Mesenteric fat pad (tissue), 1 donor: ENCODE results near the gene MS4A7. TPM values are rescaled to one million over a fixed set of nuclear protein-coding genes. Genes with fewer than 3 reads are reported as not detected.

Experiments used
- DNase-seq: peaks from one replicate; pipeline ENCODE4 v3.0.0-alpha.2; 2020; ENCODE audit warnings: low spot score
- total RNA-seq: library from RNA; stranded (reverse); fragmentation: NEBNext Ultra II Directional; extraction: Animal tissue kit (Norgen Biotek cat#: 25700); gene quantifications from one replicate; pipeline ENCODE4 v1.2.1, GENCODE V29; 2021
- donor health status: DM: yes; HTN: yes; CAD: no.

The MS4A7 gene
- total RNA-seq, 1 donor from 2014 or later, result 188 TPM

- no peak for DNase-seq
Measured at GRCh38 chr11:60370252-60370810, 8.0 kb upstream of the MS4A7 start.

GRCh38 chr11:60370811-60371298 is 7.5 kb upstream of the MS4A7 start:
- no peak for DNase-seq

- DNase-seq, result no peak
Measured at GRCh38 chr11:60371386-60371785, 6.9 kb upstream of the MS4A7 start.

- no peak for DNase-seq
Measured at GRCh38 chr11:60371854-60372253, 6.5 kb upstream of the MS4A7 start.

GRCh38 chr11:60372767-60373166 is 5.6 kb upstream of the MS4A7 start:
- DNase-seq, result no peak

- no peak for DNase-seq
Measured at GRCh38 chr11:60375316-60375715, 3.0 kb upstream of the MS4A7 start.

GRCh38 chr11:60376601-60377000 is 1.7 kb upstream of the MS4A7 start:
- DNase-seq, result no peak

- no peak for DNase-seq
Measured at GRCh38 chr11:60377401-60378136, 763 bp upstream of the MS4A7 start.

- DNase-seq, result no peak
Measured at GRCh38 chr11:60389279-60389910, 11.1 kb downstream of the MS4A7 start.

- no peak for DNase-seq
Measured at GRCh38 chr11:60390419-60390818, 12.1 kb downstream of the MS4A7 start.

GRCh38 chr11:60392361-60392760 is 14.0 kb downstream of the MS4A7 start:
- DNase-seq, result no peak

GRCh38 chr11:60393016-60393415 is 14.7 kb downstream of the MS4A7 start:
- no peak for DNase-seq

GRCh38 chr11:60394666-60395380 is 16.5 kb downstream of the MS4A7 start:
- DNase-seq, result no peak

- no peak for DNase-seq
Measured at GRCh38 chr11:60396382-60396781, 18.1 kb downstream of the MS4A7 start, which contains the start of gene MS4A14. Gene MS4A14 (plus strand): TSS chr11:60396459. CDS start chr11:60396579, 120 bp downstream.

GRCh38 chr11:60396799-60397198 is 18.5 kb downstream of the MS4A7 start:
- DNase-seq, result no peak

GRCh38 chr11:60420015-60420414 is 41.7 kb downstream of the MS4A7 start:
- DNase-seq, result no peak

GRCh38 chr11:60422609-60423008 is 44.3 kb downstream of the MS4A7 start:
- no peak for DNase-seq

GRCh38 chr11:60428517-60428916 is 50.2 kb downstream of the MS4A7 start:
- DNase-seq, result no peak

- no peak for DNase-seq
Measured at GRCh38 chr11:60429272-60429671, 50.9 kb downstream of the MS4A7 start, which contains the start of gene MS4A5. Gene MS4A5 (plus strand): TSS chr11:60429572. CDS start chr11:60429675, 103 bp downstream.

- DNase-seq, result no peak
Measured at GRCh38 chr11:60431251-60431650, 52.9 kb downstream of the MS4A7 start.

GRCh38 chr11:60433401-60433800 is 55.1 kb downstream of the MS4A7 start:
- no peak for DNase-seq
